GM18505 (cell line): ENCODE data around the gene ATP2C1.

Source experiments
- ATAC-seq: cut with Tn5 transposase; IDR thresholded peaks from one replicate; pipeline ENCODE4 v1.9.1; 2021; ENCODE audit not compliant: unreplicated experiment
- POLR2A ChIP-seq: IDR thresholded peaks from 4 replicates; pipeline ENCODE4 v1.6.1; 2011; ENCODE audit warnings: borderline replicate concordance; ENCODE audit not compliant: insufficient read depth, insufficient read length; ENCODE audit errors: extremely low read depth

The ATP2C1 gene

DNA sequence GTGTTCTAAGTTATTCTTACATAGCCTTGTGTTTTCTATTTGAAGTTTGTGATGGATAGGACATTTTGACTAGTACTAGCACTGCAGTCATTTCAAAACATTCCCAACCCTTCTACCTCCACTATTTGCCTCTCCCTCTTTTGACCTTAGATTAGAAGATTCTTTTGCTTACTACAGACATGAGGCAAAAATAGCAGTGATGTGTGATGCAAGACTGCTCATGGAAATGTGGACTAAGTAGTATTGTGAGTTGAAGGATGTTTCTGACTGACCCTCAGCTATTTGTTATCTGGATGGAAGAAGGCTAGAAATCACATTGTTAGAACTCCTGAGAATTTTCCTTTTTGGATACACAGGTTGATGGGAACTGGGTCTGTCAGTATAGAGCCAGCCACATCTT lies 45.9 kb downstream of the ATP2C1 start:
- TF ChIP-seq POLR2A, result no peak
- no peak for ATAC-seq

- no peak for ATAC-seq
- no peak for TF ChIP-seq POLR2A
These were observed 47.9 kb downstream of the ATP2C1 start for GRCh38 chr3:130941793-130942192.

- TF ChIP-seq POLR2A, result no peak
- ATAC-seq, result no peak
These were observed 53.0 kb downstream of the ATP2C1 start for GRCh38 chr3:130946882-130947281.

- no peak for ATAC-seq
These were observed 54.3 kb downstream of the ATP2C1 start for GRCh38 chr3:130948001-130948773.

GRCh38 chr3:130948929-130949328 lies 55.0 kb downstream of the ATP2C1 start:
- TF ChIP-seq POLR2A, result no peak
- no peak for ATAC-seq

More at GRCh38 chr3:130948001-130948773, 54.3 kb downstream of the ATP2C1 start:
- no peak for TF ChIP-seq POLR2A

GRCh38 chr3:130950124-130950523 lies 56.2 kb downstream of the ATP2C1 start:
- TF ChIP-seq POLR2A, result no peak
- ATAC-seq, result no peak

DNA sequence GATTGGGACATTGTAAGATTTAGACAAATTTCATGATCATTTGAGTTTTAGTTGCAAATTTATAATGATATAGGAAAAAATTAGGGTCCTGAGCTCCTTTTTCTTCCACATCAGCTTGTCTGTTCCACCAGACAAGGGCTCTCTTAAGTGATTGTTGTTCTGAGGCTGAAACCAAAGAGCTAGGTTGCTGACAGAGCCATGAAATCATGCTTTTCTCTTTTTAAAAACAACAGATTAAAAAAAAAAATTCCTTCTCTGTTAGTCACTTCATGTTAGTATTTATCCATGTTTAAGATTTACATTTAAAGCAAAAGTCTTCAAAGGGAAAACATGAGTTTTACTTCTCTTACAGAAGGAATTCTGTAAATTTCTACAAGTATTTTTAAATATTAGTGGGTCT lies 56.8 kb downstream of the ATP2C1 start:
- no peak for ATAC-seq
- no peak for TF ChIP-seq POLR2A

- ATAC-seq, result no peak
- no peak for TF ChIP-seq POLR2A
These were observed 61.6 kb downstream of the ATP2C1 start for GRCh38 chr3:130955481-130955880.

DNA sequence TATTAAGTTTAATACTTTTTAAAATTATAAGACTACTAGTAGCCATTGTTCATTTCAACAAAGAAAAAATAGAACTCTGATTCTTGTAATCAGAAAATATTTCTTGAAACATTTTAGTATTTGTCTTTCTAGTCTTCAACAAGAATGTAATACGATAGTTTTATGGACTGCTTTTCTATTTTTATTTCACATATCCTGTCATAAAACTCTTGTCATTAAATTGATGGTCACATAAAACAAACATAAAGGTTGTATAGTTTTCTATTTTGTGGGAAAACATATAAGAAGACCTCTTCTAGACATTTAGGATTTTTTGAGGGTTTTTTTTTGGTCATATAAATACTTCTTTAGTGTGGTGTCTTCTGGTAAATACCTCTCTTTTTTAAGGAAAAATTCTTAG lies 62.4 kb downstream of the ATP2C1 start:
- ATAC-seq, result no peak
- no peak for TF ChIP-seq POLR2A

GRCh38 chr3:130956721-130957120 lies 62.8 kb downstream of the ATP2C1 start:
- TF ChIP-seq POLR2A, result no peak
- no peak for ATAC-seq

DNA sequence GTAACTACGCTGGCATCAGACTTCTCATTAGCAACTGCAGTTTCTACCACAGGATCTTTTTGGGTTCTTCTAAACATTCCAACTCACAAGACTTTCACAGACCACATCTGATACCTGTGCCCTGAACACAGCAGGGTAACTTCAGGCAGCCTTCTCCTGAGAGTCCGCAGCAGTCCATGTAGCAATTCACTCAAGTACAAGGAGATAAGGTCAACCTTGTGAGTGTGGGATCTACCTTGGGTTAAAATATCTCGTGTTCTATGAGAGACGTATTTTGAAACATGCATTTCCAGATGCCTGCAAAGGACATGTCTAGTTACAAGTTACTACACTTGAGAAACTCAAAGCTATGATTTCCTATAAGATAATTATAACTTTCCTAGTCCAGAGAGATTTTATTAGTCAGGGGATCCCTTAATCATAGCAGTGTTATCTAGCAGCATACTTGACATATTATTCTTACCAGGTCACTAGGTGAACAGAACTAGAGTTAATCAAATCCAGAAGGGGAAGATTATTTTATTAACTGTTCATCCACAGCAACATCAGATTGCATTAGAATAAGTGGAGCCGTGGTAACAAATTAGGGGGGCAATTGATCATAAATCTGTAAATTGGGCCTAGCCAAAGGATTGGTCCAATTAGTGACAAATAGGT lies 66.4 kb downstream of the ATP2C1 start:
- TF ChIP-seq POLR2A, result no peak
- no peak for ATAC-seq

- ATAC-seq, result no peak
- TF ChIP-seq POLR2A, result no peak
These were observed 67.6 kb downstream of the ATP2C1 start for GRCh38 chr3:130961458-130961857.

GRCh38 chr3:130963444-130963843 lies 69.6 kb downstream of the ATP2C1 start:
- ATAC-seq, result no peak

DNA sequence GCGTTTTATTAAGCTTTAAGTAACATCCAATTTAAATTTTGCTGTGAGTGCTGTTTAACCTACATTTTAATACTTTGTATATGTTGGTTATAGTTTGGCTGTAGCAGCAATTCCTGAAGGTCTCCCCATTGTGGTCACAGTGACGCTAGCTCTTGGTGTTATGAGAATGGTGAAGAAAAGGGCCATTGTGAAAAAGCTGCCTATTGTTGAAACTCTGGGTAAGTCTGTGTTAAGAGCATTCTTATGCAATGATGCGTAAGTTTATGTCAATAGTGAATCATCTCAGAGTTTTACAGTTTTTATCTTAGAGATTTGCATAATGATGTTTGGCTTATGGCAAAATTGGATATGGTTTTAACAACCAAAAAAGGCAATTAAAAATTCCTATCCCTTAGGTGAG lies 70.0 kb downstream of the ATP2C1 start:
- ATAC-seq, result no peak

More at GRCh38 chr3:130963444-130963843, 69.6 kb downstream of the ATP2C1 start:
- TF ChIP-seq POLR2A, result no peak

More for the DNA sequence above, 70.0 kb downstream of the ATP2C1 start:
- TF ChIP-seq POLR2A, result no peak
